ENCODE data around the gene PLD5. TPM values are rescaled to one million over a fixed set of nuclear protein-coding genes. Genes with fewer than 3 reads are reported as not detected.

PLD5 gene
- polyA plus RNA-seq, 1 donor from 2014 or later = not detected

DNA sequence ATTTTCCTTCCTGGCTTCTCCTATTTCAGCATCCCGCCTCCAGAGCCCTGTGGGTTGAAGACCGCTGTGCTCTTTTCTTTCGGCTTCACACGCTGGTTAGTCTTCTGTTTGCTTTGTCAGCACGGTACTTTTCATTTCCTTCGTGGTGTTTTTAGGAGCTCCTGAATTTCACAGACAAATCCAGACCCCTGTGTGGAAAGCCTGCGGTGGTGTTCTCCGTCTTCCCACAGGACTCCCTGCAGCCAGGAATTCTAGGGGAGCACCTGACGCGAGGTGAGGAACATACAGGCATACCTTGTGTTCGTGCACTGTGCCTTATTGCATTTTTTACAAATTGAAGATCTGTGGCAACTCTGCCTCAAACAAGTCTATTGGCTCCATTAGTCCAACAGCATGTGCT is 315.4 kb downstream of the PLD5 start:
- Mint-ChIP-seq H3K36me3 (no peaks in the 10 kb centered on the region), H3K4me3 (no peak overlapping the region), H3K4me1 (no peaks in the 10 kb centered on the region), H3K27me3 (no peaks in the 10 kb centered on the region), H3K27ac (no peak overlapping the region), H3K9me3 (peaks cover 0 to 4% (median 0%) of the 10 kb centered on the region in 3 donors)

DNA sequence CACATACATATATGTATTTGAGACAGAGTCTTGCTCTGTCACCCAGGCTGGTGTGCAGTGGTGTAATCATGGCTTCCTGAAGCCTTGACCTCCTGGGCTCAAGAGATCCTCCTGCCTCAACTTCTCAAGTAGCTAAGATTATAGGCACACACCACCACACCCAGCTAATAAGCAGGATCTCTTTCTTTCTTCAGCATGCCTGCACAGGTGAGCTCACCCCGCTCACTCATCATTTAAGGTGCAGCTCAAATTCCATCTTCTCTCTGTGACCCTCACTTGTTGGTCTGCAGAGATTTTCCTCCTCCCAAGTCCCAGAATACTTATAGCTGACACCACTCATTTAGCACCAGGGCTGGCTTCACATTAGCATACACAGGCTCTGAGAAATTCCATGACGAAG is 316.5 kb downstream of the PLD5 start:
- H3K4me1 Mint-ChIP-seq = no peaks in the 10 kb centered on the region
- H3K36me3 Mint-ChIP-seq = no peaks in the 10 kb centered on the region
- no peak overlapping the region for H3K27ac Mint-ChIP-seq
- no peak overlapping the region for H3K4me3 Mint-ChIP-seq
- peaks cover 1% of the 10 kb centered on the region for H3K27me3 Mint-ChIP-seq
- H3K9me3 Mint-ChIP-seq = peaks cover 0 to 1% (median 0%) of the 10 kb centered on the region in 3 donors

DNA sequence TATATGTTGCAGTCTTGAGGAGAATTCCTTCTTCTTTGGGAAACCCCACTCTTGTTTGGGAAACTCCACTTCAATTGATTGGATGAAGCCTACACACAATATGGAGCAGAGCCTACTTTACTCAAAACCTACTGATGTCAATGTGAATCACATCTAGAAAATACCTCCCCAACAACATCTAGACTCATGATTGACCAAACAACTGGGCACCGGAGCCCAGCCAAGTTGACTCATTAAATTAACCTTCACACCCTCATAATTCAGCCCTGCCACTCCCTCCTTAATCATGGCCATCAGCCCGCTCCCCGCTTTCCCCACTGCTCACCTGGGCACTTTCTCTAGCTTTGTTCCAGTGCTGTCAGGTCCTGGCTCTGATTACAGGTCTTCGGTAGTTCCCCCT is 317.5 kb downstream of the PLD5 start:
- H3K36me3 Mint-ChIP-seq = no peaks in the 10 kb centered on the region
- no peaks in the 10 kb centered on the region for H3K4me1 Mint-ChIP-seq
- no peak overlapping the region for H3K4me3 Mint-ChIP-seq
- H3K27me3 Mint-ChIP-seq = peaks cover 1% of the 10 kb centered on the region
- H3K27ac Mint-ChIP-seq = no peak overlapping the region
- peaks cover 0 to 1% (median 0%) of the 10 kb centered on the region in 3 donors for H3K9me3 Mint-ChIP-seq

DNA sequence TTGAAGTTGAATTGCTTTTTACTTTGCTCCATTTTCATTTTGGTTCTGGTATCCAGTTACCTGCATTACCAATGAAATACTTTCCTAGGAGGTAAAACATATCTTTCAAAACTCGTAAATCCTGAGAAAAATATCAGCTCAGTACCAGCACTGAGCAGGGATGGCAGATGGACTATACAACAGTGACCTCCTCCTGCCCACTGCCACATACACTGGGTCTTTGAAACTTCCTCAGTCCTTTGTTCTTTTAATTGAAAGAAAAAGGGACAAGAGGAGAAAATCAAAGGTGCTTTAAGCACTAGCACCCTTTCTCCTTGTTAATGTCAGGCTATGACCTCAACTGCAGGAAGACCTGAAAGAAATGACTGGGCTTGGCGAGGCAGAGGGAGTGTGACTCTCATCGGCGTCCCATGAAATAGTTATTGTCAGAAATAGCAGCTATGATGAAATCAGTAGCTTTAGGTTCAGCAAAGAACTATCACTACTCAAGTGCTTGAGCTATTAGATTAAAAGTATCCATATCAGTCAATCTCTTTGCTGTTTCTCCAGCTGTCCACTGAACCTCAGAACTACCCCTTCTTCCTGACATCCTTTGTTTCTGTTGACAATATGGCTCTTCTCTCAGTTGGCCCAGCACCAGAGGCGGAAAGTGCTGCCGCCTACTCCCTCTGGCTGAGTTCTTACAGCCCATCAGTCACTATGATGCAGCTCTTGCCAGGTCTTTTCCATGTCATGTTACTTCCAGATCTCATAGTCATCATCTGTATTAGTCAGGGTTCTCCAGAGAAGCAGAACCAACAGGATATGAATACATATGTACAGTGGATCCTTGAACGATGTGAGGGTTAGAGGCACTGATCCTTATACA is 318.6 kb downstream of the PLD5 start:
- Mint-ChIP-seq H3K36me3 (no peaks in the 10 kb centered on the region), H3K27me3 (peaks cover 1% of the 10 kb centered on the region), H3K9me3 (peaks cover 0 to 1% (median 0%) of the 10 kb centered on the region in 3 donors), H3K4me1 (no peaks in the 10 kb centered on the region), H3K27ac (no peak overlapping the region), H3K4me3 (no peak overlapping the region)

DNA sequence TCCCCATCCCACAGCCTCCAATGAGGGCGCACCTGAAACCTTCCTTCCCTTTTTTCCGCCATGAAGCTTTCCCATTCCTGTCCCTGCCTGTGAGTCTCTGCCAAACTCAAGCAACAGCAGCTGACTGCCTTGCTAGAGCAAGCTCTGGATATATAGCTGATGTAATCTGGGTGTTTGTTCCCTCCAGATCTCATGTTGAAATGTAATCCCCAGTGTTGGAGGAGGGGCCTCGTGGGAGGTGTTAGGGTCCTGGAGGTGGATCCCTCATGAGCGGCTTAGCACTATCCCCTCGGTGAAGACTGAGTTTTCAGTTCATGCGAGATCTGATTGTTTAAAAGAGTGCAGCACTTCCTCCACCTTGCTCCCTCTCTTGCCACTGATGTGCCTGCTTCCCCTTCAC is 321.2 kb downstream of the PLD5 start:
- Mint-ChIP-seq H3K4me1 (no peaks in the 10 kb centered on the region), H3K36me3 (no peaks in the 10 kb centered on the region), H3K9me3 (peaks cover 0 to 1% (median 0%) of the 10 kb centered on the region in 3 donors), H3K4me3 (no peak overlapping the region), H3K27me3 (peaks cover 1% of the 10 kb centered on the region), H3K27ac (no peak overlapping the region)

DNA sequence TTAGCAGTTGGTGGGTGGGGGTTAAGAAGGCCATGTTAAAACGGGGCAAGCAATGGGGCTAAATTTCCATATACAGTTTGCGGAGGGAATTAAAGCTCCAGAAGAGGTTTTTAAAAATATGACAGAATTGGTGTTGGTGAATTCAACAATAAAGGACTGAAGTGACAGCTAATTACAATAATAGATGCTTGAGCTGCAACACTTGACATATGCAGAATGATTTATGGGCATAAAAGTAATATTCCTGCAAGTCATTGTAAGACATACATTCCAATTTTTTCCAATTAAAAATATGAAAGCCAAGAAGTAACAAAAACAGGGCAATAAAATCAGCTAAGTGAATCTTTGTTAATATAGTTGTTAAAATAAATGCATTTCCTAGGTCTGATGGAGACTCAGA is 323.4 kb downstream of the PLD5 start:
- H3K4me3 Mint-ChIP-seq = no peak overlapping the region
- H3K27ac Mint-ChIP-seq = no peak overlapping the region
- H3K36me3 Mint-ChIP-seq = no peaks in the 10 kb centered on the region
- H3K27me3 Mint-ChIP-seq = peaks cover 1% of the 10 kb centered on the region
- no peaks in the 10 kb centered on the region for H3K4me1 Mint-ChIP-seq
- H3K9me3 Mint-ChIP-seq = peaks cover 0 to 1% (median 0%) of the 10 kb centered on the region in 3 donors

DNA sequence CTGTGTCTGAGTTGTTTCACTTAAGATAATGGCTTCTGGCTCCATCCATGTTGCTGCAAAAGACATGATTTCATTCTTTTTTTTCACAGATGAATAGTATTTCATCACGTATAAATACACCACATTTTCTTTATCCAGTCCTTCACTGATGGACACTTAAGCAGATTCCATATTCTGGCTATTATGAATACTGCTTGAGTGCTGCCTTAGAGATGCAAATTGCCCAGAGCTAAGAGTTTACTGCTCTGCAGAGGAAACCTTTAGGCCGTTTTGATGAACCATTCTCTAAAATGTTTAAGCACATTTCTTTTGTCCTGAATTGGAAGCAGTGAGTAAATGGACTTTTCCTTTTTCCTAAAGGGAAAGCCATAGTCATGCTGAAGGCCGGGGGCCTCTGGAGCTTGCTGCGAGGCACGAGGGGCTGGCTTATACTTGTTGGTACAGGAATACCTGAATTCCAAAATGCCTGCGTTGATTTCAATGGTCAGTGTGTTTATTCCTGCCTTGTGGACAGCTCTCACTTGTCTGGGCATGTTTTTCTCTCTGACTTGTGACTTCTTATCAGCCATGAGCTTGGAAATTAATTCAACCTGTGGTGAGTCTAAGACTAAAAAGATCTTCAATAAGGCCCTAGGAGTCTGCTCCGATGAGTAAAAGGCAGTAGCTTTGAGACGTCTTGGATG is 324.6 kb downstream of the PLD5 start:
- H3K4me3 Mint-ChIP-seq = no peak overlapping the region
- no peaks in the 10 kb centered on the region for H3K36me3 Mint-ChIP-seq
- H3K9me3 Mint-ChIP-seq = peaks cover 0 to 1% (median 0%) of the 10 kb centered on the region in 3 donors
- H3K4me1 Mint-ChIP-seq = no peaks in the 10 kb centered on the region
- no peak overlapping the region for H3K27ac Mint-ChIP-seq
- peaks cover 1% of the 10 kb centered on the region for H3K27me3 Mint-ChIP-seq

DNA sequence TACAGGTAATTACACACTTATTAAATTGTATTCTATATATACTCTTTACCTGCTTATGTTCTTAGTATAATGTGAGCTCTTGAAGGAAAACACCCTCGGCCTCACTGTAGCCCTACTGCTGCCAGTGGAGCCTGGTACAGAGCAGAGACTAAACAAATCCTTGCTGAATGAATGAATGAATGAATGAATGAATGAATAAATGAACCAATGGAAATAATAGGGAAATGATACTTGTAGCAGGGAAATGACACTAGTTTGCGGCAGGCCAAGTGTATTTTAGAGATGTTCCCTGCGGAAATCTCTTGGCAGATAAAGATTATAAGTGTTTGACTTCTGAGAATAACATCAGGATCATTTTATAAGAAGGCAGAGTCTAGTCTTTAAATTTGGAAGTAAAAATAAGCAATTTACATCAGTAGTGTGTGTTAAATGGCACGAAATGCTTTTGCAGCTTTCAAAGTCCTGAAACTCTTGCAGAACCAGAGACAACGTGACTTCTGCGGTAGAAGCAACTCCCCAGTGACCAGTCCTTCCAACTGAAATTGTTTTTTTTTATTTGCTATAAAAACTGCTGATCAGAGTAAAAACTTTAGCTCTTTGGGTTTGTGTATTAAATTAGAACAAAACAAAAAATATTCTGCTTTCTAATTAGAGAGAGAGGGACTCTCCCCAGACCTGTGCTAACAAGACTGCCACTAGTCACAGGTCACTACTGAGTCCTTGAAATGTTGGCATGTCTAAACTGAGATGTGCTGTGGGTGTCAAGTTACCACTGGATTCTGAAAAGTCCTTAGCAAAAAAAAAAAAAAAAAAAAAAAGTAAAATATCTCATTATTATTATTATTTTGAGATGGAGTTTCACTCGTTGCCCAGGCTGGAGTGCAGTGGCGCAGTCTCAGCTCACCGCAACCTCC is 326.3 kb downstream of the PLD5 start:
- Mint-ChIP-seq H3K4me1 (no peaks in the 10 kb centered on the region), H3K27ac (no peak overlapping the region), H3K27me3 (peaks cover under 1% of the 10 kb centered on the region), H3K4me3 (no peak overlapping the region), H3K9me3 (peaks cover 0 to 3% (median 1%) of the 10 kb centered on the region in 3 donors), H3K36me3 (no peaks in the 10 kb centered on the region)

DNA sequence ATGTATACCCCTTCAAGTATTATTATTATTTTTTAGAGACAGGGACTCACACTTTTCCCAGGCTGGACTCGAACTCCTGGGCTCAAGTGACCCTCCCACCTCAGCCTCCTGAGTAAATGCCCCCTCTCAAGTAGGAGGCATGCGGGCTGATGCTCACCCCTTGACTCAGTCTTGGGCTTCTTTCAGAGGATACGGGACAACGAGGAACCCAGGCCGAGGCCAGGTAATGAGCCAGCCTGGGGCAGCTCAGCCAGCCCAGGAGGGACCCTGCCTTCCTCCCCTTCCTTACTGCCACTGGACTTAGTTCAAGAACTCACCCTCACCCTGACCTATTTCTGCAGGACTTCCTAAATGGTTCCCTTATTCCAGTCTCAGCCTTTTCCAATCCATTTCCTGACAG is 327.6 kb downstream of the PLD5 start:
- Mint-ChIP-seq H3K27me3 (no peaks in the 10 kb centered on the region), H3K4me3 (no peak overlapping the region), H3K36me3 (no peaks in the 10 kb centered on the region), H3K27ac (no peak overlapping the region), H3K4me1 (no peaks in the 10 kb centered on the region), H3K9me3 (peaks cover 0 to 3% (median 1%) of the 10 kb centered on the region in 3 donors)

DNA sequence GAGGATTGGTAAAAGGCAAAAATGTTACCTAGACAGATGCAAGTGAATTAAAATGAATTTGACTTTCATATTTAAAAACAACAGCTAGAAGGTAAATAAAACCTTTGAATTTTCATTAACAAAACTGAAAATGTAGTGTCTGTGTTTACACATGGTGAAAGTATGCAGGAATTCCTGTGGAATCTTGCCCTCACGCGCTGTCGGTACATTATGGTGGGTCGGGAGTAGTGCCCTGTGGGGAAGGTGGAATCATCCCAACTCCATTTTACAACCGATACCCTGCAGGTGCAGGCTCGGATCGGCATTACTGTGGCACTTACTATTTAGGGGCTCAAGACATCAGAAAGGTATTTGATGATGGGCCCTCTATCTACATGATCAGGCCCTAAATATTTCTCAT is 328.4 kb downstream of the PLD5 start:
- Mint-ChIP-seq H3K9me3 (peaks cover 0 to 3% (median 1%) of the 10 kb centered on the region in 3 donors), H3K4me1 (peaks cover 0 to 1% (median 0%) of the 10 kb centered on the region in 3 donors), H3K4me3 (no peak overlapping the region), H3K36me3 (no peaks in the 10 kb centered on the region), H3K27ac (no peak overlapping the region), H3K27me3 (no peaks in the 10 kb centered on the region)

DNA sequence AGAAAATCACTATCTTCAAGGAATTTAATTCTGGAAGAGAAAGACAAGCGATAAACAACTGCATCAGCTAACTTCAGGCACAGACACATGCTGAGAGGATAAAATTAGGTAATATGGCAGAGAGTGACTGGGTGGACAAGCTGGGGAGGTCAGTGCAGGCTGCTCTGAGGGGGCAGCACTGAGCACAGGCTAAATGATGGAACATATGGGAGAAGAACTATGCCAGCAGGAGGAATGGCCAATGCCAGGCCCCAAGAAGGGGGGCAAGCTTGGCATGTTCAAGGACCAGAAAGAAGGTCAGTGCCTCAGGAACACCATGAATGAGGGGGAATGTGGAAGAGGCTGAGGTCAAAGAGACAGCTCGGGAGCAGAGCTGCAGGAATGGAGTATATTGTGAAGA is 334.9 kb downstream of the PLD5 start:
- no peaks in the 10 kb centered on the region for H3K36me3 Mint-ChIP-seq
- H3K9me3 Mint-ChIP-seq = peaks cover 0 to 3% (median 1%) of the 10 kb centered on the region in 3 donors
- H3K4me1 Mint-ChIP-seq = peaks cover 0 to 1% (median 0%) of the 10 kb centered on the region in 3 donors
- H3K27ac Mint-ChIP-seq = no peak overlapping the region
- H3K4me3 Mint-ChIP-seq = no peak overlapping the region
- peaks cover 2% of the 10 kb centered on the region for H3K27me3 Mint-ChIP-seq

DNA sequence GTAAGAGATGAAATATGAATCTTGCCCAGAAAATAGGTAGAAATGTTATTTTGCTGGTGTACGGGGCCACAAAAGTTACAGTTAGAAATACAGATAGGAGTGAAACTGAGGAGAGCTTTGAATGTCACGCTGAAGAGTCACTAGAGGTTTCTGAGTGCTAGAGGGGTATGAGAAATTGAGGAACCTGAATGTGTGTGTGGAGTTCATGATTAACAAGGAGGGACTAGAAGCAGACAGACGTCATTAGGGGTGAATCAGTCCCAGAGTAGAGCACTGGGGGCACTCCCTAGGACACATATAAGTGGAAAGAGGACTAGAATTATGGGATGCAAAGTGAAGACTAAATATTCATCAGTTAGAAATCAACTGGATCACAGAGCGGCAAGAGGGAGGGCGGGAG is 336.7 kb downstream of the PLD5 start:
- H3K36me3 Mint-ChIP-seq = no peaks in the 10 kb centered on the region
- H3K27ac Mint-ChIP-seq = no peak overlapping the region
- peaks cover 0 to 3% (median 0%) of the 10 kb centered on the region in 3 donors for H3K9me3 Mint-ChIP-seq
- H3K4me3 Mint-ChIP-seq = no peak overlapping the region
- H3K4me1 Mint-ChIP-seq = peaks cover 0 to 1% (median 0%) of the 10 kb centered on the region in 3 donors
- H3K27me3 Mint-ChIP-seq = peaks cover 2% of the 10 kb centered on the region

DNA sequence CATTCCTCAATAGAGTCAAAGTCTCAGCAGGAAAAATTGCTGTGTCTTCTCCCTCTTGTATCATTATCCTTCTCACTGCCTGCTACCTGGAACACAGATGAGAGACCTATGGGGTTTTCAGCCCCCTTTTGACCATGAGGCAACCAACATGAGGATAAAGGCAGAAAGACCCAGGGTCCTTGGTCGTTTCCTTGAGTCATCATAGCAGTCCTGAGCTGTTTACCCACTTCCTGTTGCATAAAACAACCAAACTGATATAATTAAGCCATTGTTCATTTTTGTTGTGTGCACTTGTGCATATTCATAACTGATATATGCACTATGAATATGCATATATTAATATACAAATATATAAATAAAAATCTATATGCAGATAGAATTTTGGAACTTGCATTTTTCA is 337.3 kb downstream of the PLD5 start:
- Mint-ChIP-seq H3K9me3 (peaks cover 0 to 3% (median 0%) of the 10 kb centered on the region in 3 donors), H3K27me3 (peaks cover 2% of the 10 kb centered on the region)

DNA sequence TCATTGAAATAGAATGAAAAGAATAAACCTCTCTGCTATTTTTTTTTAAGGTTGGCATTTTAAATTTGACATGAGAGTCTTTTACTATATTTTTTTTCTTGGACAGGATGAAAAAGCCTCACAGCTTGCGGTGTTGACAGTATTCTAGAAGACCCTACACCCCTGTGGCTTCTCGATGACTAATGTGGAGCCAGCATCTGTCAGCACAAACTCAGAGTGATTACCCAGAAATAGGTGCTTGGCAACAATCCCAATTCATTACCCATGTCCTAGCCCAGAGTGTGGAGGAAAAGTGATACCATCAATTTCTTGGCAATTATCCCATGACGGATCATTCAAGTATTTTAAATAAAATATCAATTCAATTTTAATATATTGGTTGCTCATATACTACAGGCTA is 338.8 kb downstream of the PLD5 start:
- Mint-ChIP-seq H3K4me1 (no peaks in the 10 kb centered on the region), H3K4me3 (no peak overlapping the region), H3K36me3 (no peaks in the 10 kb centered on the region)

More for the DNA sequence above, 337.3 kb downstream of the PLD5 start:
- H3K36me3 Mint-ChIP-seq = no peaks in the 10 kb centered on the region
- peaks cover 0 to 1% (median 0%) of the 10 kb centered on the region in 3 donors for H3K4me1 Mint-ChIP-seq
- H3K4me3 Mint-ChIP-seq = no peak overlapping the region
- H3K27ac Mint-ChIP-seq = no peak overlapping the region

DNA sequence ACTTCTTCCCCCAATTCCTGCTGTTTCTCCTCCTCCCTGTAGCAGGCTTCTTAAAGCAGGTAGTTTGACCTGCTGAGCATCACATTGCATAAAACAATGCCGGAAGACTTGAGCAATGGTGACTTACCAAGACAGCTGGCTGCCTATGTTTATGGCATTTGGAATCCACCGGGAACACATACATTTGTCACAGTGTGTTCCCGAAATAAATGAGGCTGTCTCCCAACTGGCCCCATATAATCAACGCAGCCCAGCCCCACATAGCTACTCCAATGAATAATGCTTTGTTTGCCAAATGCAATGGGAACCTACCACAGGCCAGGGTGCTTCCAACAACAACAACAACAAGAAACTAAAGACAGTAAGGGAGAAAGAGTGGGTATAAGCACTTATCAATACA is 339.5 kb downstream of the PLD5 start:
- no peak overlapping the region for H3K27ac Mint-ChIP-seq
- peaks cover 0 to 3% (median 0%) of the 10 kb centered on the region in 3 donors for H3K9me3 Mint-ChIP-seq
- peaks cover 3% of the 10 kb centered on the region for H3K27me3 Mint-ChIP-seq
- H3K4me3 Mint-ChIP-seq = no peak overlapping the region
- H3K36me3 Mint-ChIP-seq = no peaks in the 10 kb centered on the region
- no peaks in the 10 kb centered on the region for H3K4me1 Mint-ChIP-seq

More for the DNA sequence above, 338.8 kb downstream of the PLD5 start:
- peaks cover 0 to 3% (median 0%) of the 10 kb centered on the region in 3 donors for H3K9me3 Mint-ChIP-seq
- H3K27me3 Mint-ChIP-seq = peaks cover 2% of the 10 kb centered on the region
- no peak overlapping the region for H3K27ac Mint-ChIP-seq
